ENCODE measurements around the gene RCBTB1. TPM values are rescaled to one million over a fixed set of nuclear protein-coding genes. Genes with fewer than 3 reads are reported as not detected.
"Not testable (repeated sequence)": the region's sequence is repeated elsewhere in the genome, so short reads cannot be mapped to it uniquely, and the experiment has no call there.

The RCBTB1 gene
- total RNA-seq, 2 experiments from 2014 or later: 17.6 to 19.5 TPM

DNA sequence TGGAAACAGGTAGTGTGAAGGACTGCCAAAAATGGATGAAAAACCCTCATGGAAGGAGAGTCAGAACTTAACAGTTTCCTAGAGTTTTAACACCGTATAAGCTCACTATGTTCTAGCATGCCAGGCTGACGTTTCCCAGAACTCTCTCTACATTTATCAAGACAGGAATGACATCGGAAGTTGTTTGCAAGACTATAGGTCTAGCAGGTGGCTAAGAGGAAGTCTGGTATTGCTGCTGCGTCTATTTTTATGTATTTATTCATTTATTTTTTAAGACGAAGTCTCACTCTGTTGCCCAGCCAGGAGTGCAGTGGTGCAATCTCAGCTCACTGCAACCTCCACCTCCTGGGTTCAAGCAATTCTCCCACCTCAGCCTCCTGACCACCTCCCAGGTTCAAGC lies 22.4 kb upstream of the RCBTB1 start:
- POLR2A ChIA-PET: no interaction called here
- CTCF ChIA-PET: interaction anchor here (1.3 to 1.5 kb wide), 2 partner anchors 14 to 17 kb away, joined by 3 read pairs; no protein-coding TSS in a partner anchor

DNA sequence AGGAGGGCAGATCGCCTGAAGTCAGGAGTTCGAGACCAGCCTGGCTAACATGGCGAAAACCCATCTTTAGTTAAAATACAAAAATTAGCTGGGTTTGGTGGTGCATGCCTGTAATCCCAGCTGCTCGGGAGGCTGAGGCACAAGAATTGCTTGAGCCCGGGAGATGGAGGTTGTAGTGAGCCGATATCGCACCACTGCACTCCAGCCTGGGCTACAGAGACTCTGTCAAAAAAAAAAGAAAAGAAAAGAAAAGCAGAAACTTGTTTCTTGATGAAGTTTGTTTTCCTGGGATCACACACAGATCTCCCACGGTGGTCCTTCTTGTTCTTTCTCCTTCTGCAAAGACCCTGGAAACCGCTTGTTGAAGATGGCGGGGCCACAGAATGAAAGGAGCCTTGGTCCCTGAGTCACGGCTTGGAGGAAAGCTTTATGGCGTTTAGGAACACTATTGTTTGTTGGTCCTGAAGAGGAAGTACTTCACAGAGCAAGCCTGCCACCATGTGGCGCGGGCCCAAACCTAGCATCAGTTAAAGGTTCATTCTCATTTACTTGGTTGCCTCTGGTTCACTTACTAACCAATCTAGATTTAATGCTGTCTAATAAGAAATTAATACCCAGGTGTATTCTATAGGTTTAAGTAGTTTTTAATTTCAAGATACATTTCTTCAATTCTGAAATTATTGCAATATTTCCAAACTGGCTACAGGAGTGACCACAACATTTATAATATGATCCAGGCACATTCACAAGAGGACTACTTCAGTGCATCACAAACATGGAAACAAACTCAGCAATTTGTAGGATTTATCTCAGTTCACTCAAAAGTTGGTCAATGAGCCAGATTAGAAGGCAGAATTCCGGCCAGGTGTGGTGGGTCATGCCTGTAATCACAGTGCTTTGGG lies 21.6 kb upstream of the RCBTB1 start:
- POLR2A ChIA-PET: no interaction called here
- CTCF ChIA-PET: interaction anchor here (0.6 to 1.5 kb wide), 9 partner anchors 8 to 320 kb away, joined by 3 to 4 read pairs (median 3); no protein-coding TSS in a partner anchor

DNA sequence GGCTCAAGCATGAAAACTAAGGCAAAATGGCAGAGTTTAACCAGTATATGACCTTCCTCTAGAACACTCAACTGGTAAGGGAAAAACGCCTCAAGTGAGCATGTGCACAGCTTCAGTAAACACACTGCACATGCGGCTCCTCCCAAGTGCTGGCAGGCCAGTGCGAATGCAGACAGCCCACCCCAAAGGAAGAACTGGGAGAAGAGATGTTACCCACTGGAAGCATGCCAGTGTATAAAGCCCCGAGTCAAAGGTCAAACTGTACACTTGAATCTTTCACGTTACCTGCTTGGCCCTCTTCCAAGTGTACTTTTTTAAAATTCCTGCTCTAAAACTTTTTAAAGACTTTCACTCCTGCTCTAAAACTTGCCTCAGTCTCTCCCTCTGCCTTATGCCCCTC lies 19.2 kb upstream of the RCBTB1 start:
- POLR2A ChIA-PET: interaction anchor here (0.6 kb wide), 1 partner anchor 319 kb away, joined by 5 read pairs; no protein-coding TSS in a partner anchor
- CTCF ChIA-PET: interaction anchor here (1.2 kb wide), 1 partner anchor 182 kb away, joined by 3 read pairs; no protein-coding TSS in a partner anchor

DNA sequence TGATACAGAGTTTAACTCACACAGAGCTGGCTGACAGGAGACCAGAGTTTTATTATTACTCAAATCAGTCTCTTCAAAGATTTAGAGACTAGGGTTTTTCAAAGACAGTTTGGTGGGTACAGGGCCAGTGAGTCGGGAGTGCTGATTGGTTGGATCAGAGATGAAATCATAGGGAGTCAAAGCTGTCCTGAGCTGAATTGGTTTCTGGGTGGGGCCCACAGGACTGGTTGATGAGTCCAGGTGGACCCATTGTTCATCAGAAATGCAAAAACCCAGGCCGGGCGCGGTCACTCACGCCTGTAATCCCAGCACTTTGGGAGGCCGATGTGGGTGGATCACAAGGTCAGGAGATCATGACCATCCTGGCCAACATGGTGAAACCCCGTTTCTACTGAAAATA lies 17.3 kb upstream of the RCBTB1 start:
- POLR2A ChIA-PET: not testable (repeated sequence)
- CTCF ChIA-PET: interaction anchor here (1.5 kb wide), 1 partner anchor 302 kb away, joined by 5 read pairs; no protein-coding TSS in a partner anchor

DNA sequence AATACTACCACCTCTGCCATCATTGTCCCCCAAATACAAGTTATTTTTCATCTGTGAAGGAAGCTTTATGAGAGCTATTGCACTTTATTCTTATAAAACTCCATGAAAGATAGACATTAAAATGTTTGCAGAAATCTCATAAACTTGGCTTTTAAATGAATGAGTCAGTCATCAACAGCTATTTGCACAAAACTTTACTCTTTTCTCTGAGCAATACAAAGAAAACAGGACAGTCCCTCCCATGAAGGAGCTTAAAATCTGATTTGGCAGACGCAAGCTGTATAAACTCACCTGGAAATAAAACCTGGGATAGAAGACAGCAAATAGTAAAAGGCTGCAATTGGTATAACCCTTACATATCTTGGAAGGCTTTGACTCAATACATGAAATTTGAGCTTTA lies 16.6 kb upstream of the RCBTB1 start:
- ChIA-PET POLR2A (no interaction called here), CTCF (interaction anchor here (1.5 kb wide), 1 partner anchor 301 kb away, joined by 5 read pairs; no protein-coding TSS in a partner anchor)

DNA sequence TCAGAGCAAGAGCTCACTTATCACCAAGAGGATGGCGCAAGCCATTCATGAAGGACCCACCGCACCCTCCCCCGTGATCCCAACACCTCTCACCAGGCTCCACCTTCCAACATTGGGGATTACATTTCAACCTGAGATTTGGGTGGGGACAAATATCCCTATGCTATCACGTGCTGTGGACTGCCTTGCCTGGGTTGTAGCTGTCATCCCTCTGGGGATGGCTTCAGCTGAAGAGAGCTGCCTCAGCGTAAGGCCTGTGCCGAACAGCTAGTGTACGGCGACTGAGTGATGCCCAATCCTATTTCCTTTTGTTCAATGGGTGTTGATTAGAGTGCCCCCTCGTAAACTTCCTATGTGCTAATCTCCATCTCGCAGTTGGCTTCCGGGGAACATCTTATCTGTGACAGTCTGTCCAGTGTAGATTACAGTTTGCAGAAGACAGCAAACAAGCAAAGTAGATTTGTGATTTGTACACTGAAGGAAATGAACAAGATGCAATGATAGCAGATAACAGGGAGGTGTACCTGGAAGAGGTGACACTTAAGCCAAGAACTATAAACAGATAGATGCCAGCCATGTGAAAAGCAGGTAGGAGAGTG lies 11.8 kb upstream of the RCBTB1 start:
- ChIA-PET POLR2A (no interaction called here), CTCF (no interaction called here)

DNA sequence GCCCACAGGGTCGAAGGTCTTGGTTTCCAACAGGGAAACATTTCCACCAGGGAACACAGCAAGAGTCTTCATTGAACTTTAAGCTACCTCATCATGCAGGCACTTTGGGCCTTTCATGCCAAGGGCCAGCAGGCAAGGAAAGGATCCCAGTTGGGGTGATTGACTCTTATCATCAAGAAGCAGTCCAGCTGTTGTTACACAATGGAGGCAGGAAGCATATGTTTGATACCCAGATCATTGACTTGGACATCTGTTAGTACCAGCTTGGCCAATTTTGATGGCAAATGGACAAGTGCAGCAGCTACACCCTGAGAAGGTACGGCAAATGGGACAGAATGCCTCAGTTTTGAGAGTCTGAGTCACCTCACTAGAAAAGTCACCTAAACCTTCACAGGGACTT lies 10.9 kb upstream of the RCBTB1 start:
- CTCF ChIA-PET: interaction anchor here (0.6 to 1.0 kb wide), 2 partner anchors 11 to 277 kb away, joined by 3 to 6 read pairs; partner anchors contain the start of gene RCBTB1
- POLR2A ChIA-PET: no interaction called here

DNA sequence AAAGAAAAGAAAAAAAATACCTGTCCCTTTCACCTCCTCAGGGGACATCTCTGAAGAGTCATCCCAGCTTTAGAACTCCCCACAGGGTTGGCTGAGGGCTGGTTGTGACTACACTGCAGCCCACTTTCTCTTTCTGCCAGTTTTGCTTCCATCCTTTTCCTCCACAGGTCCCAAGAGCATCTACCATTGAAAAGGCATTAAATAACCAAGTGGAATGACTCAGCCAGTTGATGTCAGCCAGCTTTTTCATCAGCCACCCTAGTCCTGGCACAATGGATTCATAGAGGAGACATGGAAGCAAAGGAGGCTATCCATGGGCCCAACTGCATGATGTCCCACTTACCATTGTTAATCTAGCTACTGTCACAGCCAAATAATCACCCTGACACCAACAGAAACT lies 9.2 kb upstream of the RCBTB1 start:
- POLR2A ChIA-PET: no interaction called here
- CTCF ChIA-PET: no interaction called here

DNA sequence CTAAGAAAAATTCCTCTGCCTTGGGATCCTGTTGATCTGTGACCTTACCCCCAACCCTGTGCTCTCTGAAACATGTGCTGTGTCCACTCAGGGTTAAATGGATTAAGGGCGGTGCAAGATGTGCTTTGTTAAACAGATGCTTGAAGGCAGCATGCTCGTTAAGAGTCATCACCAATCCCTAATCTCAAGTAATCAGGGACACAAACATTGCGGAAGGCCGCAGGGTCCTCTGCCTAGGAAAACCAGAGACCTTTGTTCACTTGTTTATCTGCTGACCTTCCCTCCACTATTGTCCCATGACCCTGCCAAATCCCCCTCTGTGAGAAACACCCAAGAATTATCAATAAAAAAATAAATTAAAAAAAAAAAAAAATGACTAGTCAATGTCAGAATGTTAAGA lies 8.5 kb upstream of the RCBTB1 start:
- CTCF ChIA-PET, POLR2A ChIA-PET: not testable (repeated sequence)

DNA sequence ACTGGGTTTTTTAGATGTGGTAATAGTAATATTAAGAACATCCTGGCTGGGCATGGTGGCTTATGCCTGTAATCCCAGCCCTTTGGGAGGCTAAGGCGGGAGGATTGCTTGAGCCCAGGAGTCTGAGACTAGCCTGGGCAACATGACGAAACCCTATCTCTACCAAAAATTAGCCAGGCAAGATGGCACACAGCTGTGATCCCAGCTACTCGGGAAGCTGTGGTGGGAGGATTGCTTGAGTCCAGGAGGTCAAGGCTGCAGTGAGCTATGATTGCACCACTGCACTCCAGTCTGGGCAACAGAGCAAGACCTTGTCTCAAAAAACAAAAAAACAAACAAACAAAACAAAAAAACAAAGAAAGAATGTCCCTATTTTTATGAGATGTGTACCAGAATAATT lies 5.4 kb upstream of the RCBTB1 start:
- ChIA-PET POLR2A (interaction anchor here (0.6 kb wide), 1 partner anchor 101 kb away, joined by 3 read pairs; no protein-coding TSS in a partner anchor), CTCF (interaction anchor here (1.0 kb wide), 1 partner anchor 16 kb away, joined by 3 read pairs; no protein-coding TSS in a partner anchor)

DNA sequence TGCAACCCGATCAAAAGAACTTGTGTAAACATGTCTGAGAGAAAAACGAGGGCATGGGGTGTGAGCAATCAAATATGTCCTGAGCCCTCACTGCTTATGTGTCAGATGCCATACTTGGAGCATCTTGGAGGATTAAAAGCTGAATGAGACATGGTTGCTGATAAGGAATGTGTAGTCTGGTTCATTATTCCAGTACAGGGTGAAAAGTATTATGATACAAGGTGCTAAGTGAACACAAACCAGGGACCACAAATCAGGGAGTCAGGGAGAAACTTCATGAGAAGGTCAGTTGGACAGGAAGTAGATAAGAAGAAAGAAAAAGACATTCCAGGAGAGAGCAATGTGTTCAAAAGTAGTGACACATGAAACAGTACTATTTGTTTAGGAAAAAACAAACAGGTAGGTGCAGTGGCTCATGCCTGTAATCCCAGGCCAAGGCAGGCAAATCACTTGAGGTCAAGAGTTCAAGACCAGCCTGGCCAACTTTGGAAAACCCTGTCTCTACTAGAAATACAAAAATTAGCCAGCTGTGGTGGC lies 2.0 kb upstream of the RCBTB1 start:
- POLR2A ChIA-PET: no interaction called here
- CTCF ChIA-PET: no interaction called here

DNA sequence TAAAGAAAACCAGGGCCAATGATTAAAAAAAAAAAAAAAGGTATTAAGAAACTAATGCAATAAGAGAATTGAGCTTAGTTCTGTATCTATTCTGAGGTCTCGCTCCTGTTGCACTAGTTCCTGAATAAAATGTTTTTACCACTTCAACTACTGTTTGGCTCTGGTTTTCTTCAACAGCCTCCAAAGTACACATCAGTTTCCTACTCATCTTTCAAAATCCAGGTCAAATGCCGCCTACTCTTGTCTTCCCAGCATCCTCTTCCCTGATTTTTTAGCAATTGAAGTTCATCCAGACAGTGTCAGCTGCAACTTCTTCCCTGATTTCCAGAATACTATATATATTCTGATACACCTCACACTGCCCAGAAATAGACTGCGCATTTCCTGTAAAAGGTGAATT lies 1.4 kb upstream of the RCBTB1 start:
- ChIA-PET CTCF (interaction anchor here (1.1 kb wide), 1 partner anchor 20 kb away, joined by 3 read pairs; no protein-coding TSS in a partner anchor), POLR2A (no interaction called here)

DNA sequence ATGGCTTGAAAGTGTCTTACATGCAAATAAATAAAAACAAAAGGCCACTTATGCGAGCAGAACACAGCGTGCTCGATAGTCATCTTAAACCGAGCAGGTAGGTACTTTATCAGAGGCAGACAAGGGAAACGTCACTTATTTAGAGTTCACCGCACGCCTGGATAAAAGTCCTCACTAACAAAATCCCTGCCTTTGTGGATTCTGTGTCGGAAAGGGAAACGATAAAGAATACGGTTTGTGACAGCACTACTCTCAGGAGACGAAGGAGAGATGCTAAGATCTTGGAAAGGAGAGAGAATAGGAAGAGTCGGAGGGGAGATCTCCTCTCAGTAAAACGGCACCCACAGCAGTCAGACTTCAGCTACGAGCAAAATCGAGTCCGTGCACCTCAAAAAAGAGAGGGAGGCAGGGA lies 581 bp downstream of the RCBTB1 start:
- ChIA-PET POLR2A (interaction anchor here (0.6 to 1.0 kb wide), 3 partner anchors 26 to 210 kb away, joined by 3 to 6 read pairs (median 4); partner anchors contain the start of genes CAB39L and SETDB2), CTCF (no interaction called here)

DNA sequence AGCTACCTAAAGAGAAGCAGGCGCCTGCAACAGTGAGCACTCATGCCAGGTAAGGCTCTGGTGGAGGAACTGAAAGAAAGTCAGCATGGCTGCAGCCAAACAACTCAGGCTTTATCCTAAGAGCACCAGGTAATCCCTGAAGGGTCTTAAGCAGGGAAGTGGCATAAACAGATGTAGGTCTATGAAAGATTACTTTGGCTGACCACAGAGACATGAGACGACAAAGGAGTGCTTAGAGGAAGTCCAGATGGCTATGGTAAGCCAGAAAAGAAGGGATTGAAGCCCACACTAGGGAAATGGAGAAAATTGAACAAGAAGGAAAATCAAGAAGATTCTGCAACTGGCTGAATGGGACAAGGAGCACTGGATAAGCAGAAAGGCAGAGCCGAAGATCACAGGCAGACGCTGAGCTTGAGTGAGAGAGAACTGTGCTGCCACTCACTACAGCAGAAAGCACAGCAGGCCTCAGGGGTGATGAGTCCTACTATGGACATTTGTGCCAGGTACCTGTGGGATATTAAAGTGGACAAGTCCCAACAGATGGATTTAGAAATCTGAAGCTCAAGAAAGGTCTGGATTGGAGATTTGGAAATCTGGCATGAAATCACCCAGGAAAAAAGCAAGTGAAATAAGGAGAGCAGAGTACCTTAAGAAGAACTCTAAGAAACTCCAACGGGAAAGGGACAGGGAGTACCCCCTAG lies 4.2 kb downstream of the RCBTB1 start:
- ChIA-PET POLR2A (no interaction called here), CTCF (no interaction called here)

DNA sequence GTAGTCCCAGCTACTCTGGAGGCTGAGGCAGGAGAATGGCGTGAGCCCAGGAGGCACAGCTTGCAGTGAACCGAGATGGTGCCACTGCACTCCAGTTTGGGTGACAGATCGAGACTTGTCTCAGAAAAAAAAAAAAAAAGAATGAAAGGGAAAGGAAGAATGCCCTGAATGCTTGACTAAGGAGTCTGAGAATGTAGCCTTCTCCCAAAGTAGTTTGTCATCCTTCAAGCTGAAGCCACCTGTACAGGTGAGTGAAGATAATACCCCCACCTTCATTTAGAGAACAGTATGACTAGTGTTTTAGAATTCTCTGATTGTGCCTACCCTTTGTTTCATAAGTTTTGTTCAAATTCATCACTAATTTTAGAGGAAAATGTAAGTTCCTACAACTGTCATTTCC lies 5.9 kb downstream of the RCBTB1 start:
- POLR2A ChIA-PET: no interaction called here
- CTCF ChIA-PET: no interaction called here

DNA sequence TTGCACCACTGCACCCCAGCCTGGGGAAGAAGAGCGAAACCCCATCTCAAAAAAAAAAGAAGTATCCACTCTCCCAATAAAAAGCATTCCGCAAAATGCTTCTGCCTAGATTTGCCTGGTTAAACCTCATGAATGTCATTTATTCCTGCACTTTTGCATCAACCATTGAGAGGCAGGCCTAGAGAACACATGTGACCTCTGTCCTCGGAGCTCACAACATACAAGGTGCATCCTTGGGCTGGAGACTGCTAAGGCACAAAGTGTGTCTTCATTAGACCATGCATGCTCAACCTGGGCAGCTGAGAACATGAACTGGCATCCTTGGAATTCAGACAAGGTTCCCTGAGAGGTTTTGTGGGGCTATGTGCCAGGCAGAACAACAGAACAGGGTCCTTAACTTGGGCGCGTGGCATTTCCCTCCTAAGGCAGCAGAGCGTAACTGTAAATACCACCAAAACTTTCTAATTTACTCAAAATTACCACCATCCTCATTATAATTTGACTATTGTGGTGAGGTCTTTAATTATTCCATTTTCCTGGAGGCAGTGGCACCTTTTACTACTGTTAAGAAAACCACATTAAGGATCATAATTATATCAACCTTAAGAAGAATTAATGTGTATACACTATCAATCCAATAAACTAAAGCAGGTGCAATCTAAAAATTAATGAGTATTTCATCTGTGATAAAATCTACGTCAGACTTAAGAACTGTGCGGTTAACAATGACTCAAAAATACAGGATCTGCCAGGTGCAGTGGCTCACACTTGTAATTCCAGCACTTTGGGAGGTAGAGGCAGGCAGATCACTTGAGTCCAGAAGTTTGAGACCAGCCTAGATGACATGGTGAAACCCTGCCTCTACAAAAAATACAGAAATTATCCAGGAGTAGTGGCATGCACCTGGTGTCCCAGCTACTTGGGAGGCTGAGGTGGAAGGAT lies 13.8 kb downstream of the RCBTB1 start:
- ChIA-PET POLR2A (no interaction called here), CTCF (no interaction called here)

DNA sequence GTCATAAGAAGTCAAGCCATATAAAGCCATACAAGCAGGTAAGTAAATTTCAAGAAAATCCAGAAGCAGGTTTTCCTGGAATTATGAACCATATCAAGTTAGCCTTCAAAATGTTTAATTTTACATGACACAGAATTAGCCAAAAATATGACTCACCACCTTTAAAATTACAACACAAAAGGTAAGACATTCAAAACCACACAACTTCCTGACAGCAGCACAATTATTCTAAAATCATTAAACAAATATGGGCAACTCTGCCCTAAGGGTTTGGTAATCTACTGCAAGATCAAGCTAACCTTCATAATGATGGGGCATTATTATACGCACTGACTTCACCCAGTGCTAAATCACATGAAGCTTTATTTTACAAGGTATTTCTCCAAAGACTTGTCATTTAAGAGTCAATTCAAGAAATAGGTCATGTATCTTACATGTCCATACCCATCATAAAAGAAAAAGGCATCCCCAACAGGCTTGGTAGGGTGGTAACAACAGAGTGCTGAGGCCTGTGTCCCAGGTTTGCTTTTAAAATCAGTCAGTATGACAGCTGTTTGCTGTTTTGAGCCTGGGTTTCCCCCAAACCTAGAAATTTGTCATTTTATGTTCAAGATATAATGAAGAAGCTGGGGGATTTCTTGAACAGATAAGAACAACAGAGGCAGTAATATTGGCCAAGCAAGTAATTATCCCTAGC lies 15.2 kb downstream of the RCBTB1 start:
- POLR2A ChIA-PET: no interaction called here
- CTCF ChIA-PET: no interaction called here

DNA sequence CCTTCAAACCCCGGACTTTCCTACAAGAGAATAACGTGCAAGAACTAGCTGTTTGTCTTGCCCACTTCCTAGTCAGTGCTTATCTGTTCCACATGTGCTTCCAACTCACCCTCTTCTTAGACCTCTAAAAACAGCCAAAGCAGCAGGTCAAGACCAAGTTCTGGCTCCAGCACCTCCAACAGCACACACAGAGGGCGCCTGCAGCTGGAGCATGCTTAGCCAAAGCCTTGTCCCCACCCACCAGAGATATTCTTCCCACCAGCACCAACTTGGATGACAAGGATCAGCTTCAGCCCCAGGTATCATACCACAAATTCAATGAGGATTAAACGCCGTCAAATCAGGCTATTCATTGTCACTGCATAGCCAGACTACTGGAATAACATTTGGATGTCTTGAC lies 17.9 kb downstream of the RCBTB1 start:
- CTCF ChIA-PET: no interaction called here
- POLR2A ChIA-PET: no interaction called here
